Fibroblast of lung (primary cell): ENCODE data around the gene DDI1. TPM values are rescaled to one million over a fixed set of nuclear protein-coding genes. Genes with fewer than 3 reads are reported as not detected.

Source experiments
- DNase-seq, 2 donors: peaks; one replicate each; pipeline versions ENCODE4 v3.0.0 to v3.0.0-alpha.2; 2010; ENCODE audit warnings: low read depth in 2 of 2
- H2AFZ ChIP-seq: 2 replicates; pipeline ENCODE4 v1.5.1; 2012; ENCODE audit warnings: low read length, control low read depth, inconsistent platforms
- H3K27ac ChIP-seq: 2 replicates; pipeline ENCODE4 v1.5.1; 2011; ENCODE audit warnings: low read length, control low read depth; ENCODE audit not compliant: insufficient read depth
- H3K27me3 ChIP-seq: 2 replicates; pipeline ENCODE4 v1.5.1; 2011; ENCODE audit warnings: mild to moderate bottlenecking, low read length; ENCODE audit not compliant: control insufficient read depth, insufficient read depth
- H3K36me3 ChIP-seq: 2 replicates; pipeline ENCODE4 v1.5.1; 2011; ENCODE audit warnings: low read length; ENCODE audit not compliant: control insufficient read depth, insufficient read depth
- H3K4me1 ChIP-seq: 2 replicates; pipeline ENCODE4 v1.5.1; 2011; ENCODE audit warnings: low read length; ENCODE audit not compliant: control insufficient read depth, insufficient read depth; ENCODE audit errors: extremely low read depth
- H3K4me2 ChIP-seq: 2 replicates; pipeline ENCODE4 v1.5.1; 2011; ENCODE audit warnings: low read length, control low read depth; ENCODE audit not compliant: insufficient read depth; ENCODE audit errors: extremely low read depth
- H3K4me3 ChIP-seq, 4 experiments: fragments of 200-600 bp in 1 of 4; sonication (generic) in 1 of 4; replicated peaks in 1 of 4; 2 replicates each; pipeline ENCODE4 v1.5.1; 2011 to 2016; ENCODE audit warnings: low read length in 4 of 4, low read depth in 3 of 4, mild to moderate bottlenecking in 3 of 4, control low read depth in 2 of 4, inconsistent platforms in 1 of 4, mixed read lengths in 1 of 4; ENCODE audit not compliant: insufficient read depth in 1 of 4; ENCODE audit errors: control extremely low read depth in 1 of 4
- H3K79me2 ChIP-seq: 2 replicates; pipeline ENCODE4 v1.5.1; 2012; ENCODE audit warnings: mild to moderate bottlenecking, low read length, inconsistent platforms; ENCODE audit not compliant: control insufficient read depth, insufficient read depth
- H3K9ac ChIP-seq: 2 replicates; pipeline ENCODE4 v1.5.1; 2011; ENCODE audit warnings: mild to moderate bottlenecking, low read length, control low read depth; ENCODE audit not compliant: insufficient read depth
- H3K9me3 ChIP-seq: 2 replicates; pipeline ENCODE4 v1.5.1; 2012; ENCODE audit warnings: low read depth, low read length; ENCODE audit not compliant: control insufficient read depth, insufficient read depth
- H4K20me1 ChIP-seq: 2 replicates; pipeline ENCODE4 v1.5.1; 2011; ENCODE audit warnings: low read length; ENCODE audit not compliant: control insufficient read depth, insufficient read depth; ENCODE audit errors: extremely low read depth
- EZH2 ChIP-seq: IDR thresholded peaks from 2 replicates; pipeline ENCODE4 v1.5.1; 2012; ENCODE audit warnings: low read length, control low read depth, mild to moderate bottlenecking; ENCODE audit errors: missing control alignments
- polyA plus RNA-seq, 2 donors: library from polyadenylated mRNA; depleted of rRNA in 1 of 2; stranded (reverse) in 1 of 2; unstranded in 1 of 2; fragments of >200 nt; gene quantifications; 2 replicates each; pipeline ENCODE4 v1.2.1, GENCODE V29; 2011 to 2012; ENCODE audit warnings: missing spikeins in 1 of 2
- total RNA-seq: library from RNA; depleted of rRNA; stranded (reverse); fragments of >200 nt; gene quantifications from 2 replicates; pipeline ENCODE4 v1.2.1, GENCODE V29; 2014
- TF ChIP-seq, protein P1 (sequence below), 2 donors: IDR thresholded peaks in 1 of 2; conservative IDR thresholded peaks in 1 of 2; 1 replicate in 1 of 2; 2 replicates in 1 of 2; pipeline ENCODE4 v1.5.1; 2011 to 2012; ENCODE audit warnings: low read length in 2 of 2, control low read depth in 1 of 2, inconsistent platforms in 1 of 2, low read depth in 1 of 2, mild to moderate bottlenecking in 1 of 2

The DDI1 gene
- total and polyA plus RNA-seq, 2 donors (not counting 1 experiment from before 2014, with no cell fraction given) = not detected

DNA sequence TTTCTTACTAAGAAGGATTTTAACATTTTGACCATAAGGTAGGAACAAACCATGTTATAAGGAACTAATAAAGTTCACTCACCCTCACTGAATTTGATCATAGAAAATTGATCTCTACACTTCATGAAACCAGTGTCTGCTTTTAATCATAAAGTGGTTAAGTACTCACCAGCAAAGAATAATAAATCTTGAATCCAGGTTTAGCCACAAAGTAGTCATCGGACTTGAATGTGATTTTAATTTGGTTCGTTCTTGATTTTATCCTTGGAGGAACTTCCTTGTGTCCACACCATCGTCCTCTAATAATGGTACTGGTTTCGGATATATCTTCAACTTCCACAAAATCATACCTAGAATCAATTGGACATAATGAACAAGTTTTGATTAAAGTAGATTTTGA, 40.5 kb upstream of the DDI1 start:
- TF ChIP-seq, protein P1, sequence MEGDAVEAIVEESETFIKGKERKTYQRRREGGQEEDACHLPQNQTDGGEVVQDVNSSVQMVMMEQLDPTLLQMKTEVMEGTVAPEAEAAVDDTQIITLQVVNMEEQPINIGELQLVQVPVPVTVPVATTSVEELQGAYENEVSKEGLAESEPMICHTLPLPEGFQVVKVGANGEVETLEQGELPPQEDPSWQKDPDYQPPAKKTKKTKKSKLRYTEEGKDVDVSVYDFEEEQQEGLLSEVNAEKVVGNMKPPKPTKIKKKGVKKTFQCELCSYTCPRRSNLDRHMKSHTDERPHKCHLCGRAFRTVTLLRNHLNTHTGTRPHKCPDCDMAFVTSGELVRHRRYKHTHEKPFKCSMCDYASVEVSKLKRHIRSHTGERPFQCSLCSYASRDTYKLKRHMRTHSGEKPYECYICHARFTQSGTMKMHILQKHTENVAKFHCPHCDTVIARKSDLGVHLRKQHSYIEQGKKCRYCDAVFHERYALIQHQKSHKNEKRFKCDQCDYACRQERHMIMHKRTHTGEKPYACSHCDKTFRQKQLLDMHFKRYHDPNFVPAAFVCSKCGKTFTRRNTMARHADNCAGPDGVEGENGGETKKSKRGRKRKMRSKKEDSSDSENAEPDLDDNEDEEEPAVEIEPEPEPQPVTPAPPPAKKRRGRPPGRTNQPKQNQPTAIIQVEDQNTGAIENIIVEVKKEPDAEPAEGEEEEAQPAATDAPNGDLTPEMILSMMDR (conservative IDR thresholded peaks at IDR 0.05 in 1 of 2, IDR thresholded peaks at IDR 0.05 in 1 of 2; ENCODE audit: low read depth in 1 of 2, low read length in 2 of 2) = no peak
- TF ChIP-seq EZH2 = no peak
- H3K4me2 ChIP-seq = no peak overlapping the region
- no peaks in the 10 kb centered on the region for H3K79me2 ChIP-seq
- DNase-seq = peak in 1 of 2 donors; percentile 53
- H3K9me3 ChIP-seq = no peaks in the 10 kb centered on the region
- no peak overlapping the region for H2AFZ ChIP-seq
- no peaks in the 10 kb centered on the region for H3K27me3 ChIP-seq
- no peaks in the 10 kb centered on the region for H3K4me1 ChIP-seq
- H4K20me1 ChIP-seq = no peaks in the 10 kb centered on the region
- no peak overlapping the region for H3K9ac ChIP-seq
- no peak overlapping the region for H3K4me3 ChIP-seq
- no peaks in the 10 kb centered on the region for H3K36me3 ChIP-seq
- no peak overlapping the region for H3K27ac ChIP-seq

DNA sequence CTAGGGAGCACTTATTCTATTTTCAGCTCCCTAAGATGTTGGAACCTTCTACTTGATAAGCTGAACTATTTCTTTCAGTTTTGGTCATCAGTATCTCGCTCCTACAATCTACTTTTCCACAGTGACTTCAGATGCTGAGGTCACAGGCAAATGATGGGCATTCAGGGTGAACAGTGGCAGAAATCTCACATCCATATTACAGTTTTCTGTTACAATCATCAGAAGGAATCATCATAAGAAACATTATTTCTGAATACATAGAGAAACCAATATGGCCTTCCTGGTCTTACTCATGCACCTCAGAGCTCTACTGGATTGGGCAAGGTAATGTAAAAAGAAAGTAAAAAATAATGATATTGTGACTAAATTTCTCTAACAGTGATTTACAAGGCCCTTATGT, 39.4 kb upstream of the DDI1 start:
- no peak for DNase-seq
- TF ChIP-seq EZH2 = no peak
- TF ChIP-seq, protein P1 (conservative IDR thresholded peaks at IDR 0.05 in 1 of 2, IDR thresholded peaks at IDR 0.05 in 1 of 2; ENCODE audit: low read depth in 1 of 2, low read length in 2 of 2) = no peak

DNA sequence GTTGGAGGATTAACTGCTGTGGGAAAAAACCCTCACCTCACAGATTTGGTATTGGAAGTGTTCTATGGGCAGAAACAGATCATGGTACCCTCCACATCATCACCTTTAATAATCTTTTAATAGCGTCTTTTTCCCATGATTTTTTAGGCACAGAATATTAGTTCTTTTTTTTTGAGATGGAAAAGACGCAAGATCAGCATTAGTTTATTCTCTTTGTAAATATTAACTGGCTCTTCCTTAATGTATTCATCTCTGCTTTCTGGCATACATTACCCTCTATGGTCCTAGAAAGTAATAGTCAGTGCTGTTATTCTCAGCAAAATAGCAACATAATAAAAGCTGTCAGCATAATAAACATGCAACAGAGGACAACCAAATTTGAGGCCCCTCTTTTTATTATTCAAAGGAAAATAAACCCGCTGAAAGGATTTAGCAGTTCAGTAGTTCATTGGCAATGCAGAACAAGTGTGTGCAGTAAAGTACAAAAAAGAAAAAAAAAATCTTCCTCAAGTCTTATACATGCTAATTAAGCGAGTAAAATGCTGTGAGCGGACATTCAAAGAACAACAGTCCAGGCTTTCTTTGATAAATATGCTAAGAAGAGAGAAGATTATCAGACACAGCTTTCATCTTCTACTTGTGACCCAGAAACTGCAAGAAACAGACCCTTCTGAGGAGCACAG, 37.5 kb upstream of the DDI1 start:
- Histone ChIP-seq H4K20me1 (no peaks in the 10 kb centered on the region), H3K4me1 (peaks cover 2% of the 10 kb centered on the region)
- no peak for DNase-seq

More for the DNA sequence above, 39.4 kb upstream of the DDI1 start:
- H3K27me3 ChIP-seq = no peaks in the 10 kb centered on the region
- no peak overlapping the region for H2AFZ ChIP-seq
- H4K20me1 ChIP-seq = no peaks in the 10 kb centered on the region
- H3K9ac ChIP-seq = no peak overlapping the region
- no peak overlapping the region for H3K4me3 ChIP-seq
- no peaks in the 10 kb centered on the region for H3K79me2 ChIP-seq
- H3K27ac ChIP-seq = no peak overlapping the region
- no peak overlapping the region for H3K4me2 ChIP-seq
- H3K36me3 ChIP-seq = no peaks in the 10 kb centered on the region
- H3K4me1 ChIP-seq = no peaks in the 10 kb centered on the region
- no peaks in the 10 kb centered on the region for H3K9me3 ChIP-seq

More for the DNA sequence above, 37.5 kb upstream of the DDI1 start:
- Histone ChIP-seq H3K9me3 (no peaks in the 10 kb centered on the region), H3K36me3 (no peaks in the 10 kb centered on the region), H3K4me2 (no peak overlapping the region), H2AFZ (no peak overlapping the region), H3K27me3 (no peaks in the 10 kb centered on the region), H3K27ac (no peak overlapping the region), H3K4me3 (no peak overlapping the region), H3K79me2 (no peaks in the 10 kb centered on the region), H3K9ac (no peak overlapping the region)
- TF ChIP-seq, protein P1 (conservative IDR thresholded peaks at IDR 0.05 in 1 of 2, IDR thresholded peaks at IDR 0.05 in 1 of 2; ENCODE audit: low read depth in 1 of 2, low read length in 2 of 2) = no peak
- TF ChIP-seq EZH2 = no peak
